Esophagus squamous epithelium (tissue), 5 donors: Measurements from ENCODE around the gene APLN. TPM values are rescaled to one million over a fixed set of nuclear protein-coding genes. Genes with fewer than 3 reads are reported as not detected.

Experiments
- DNase-seq: peaks from one replicate; lab custom pipeline; 2025; lab: John Stamatoyannopoulos, UW
- H3K27ac ChIP-seq, 4 donors: fragments of 200-600 bp; sonication (generic); one replicate each; pipeline ENCODE4 v1.5.1; 2016 to 2019; ENCODE audit warnings: mild to moderate bottlenecking in 1 of 4
- H3K27me3 ChIP-seq, 4 donors: fragments of 200-600 bp; sonication (generic); 1 replicate in 3 of 4; 2 replicates in 1 of 4; pipeline versions ENCODE4 v1.5.1 to v1.6.0; 2017 to 2021; ENCODE audit warnings: antibody characterized with exemption in 1 of 4
- H3K36me3 ChIP-seq, 3 donors: fragments of 200-600 bp; sonication (generic); one replicate each; pipeline ENCODE4 v1.5.1; 2016 to 2019
- H3K4me1 ChIP-seq, 3 donors: fragments of 200-600 bp; sonication (generic); one replicate each; pipeline ENCODE4 v1.5.1; 2017 to 2019
- H3K4me3 ChIP-seq, 4 donors: fragments of 200-600 bp; sonication (generic); 1 replicate in 3 of 4; 2 replicates in 1 of 4; pipeline ENCODE4 v1.5.1; 2016 to 2019; ENCODE audit warnings: mild to moderate bottlenecking in 2 of 4, moderate library complexity in 1 of 4
- H3K9me3 ChIP-seq, 3 donors: fragments of 200-600 bp; sonication (generic); one replicate each; pipeline ENCODE4 v1.5.1; 2016 to 2019
- CTCF ChIP-seq, 6 experiments: fragments of 450-650 bp in 4 of 6; fragments of 200-600 bp in 2 of 6; sonication (generic) in 2 of 6; IDR thresholded peaks; one replicate each; pipeline ENCODE4 v1.5.1; 2016 to 2019; ENCODE audit warnings: antibody characterized with exemption in 6 of 6, mild to moderate bottlenecking in 4 of 6, moderate library complexity in 4 of 6
- POLR2A ChIP-seq, 4 donors: fragments of 450-650 bp; IDR thresholded peaks; one replicate each; pipeline ENCODE4 v1.6.1; 2017; ENCODE audit warnings: antibody characterized with exemption in 4 of 4, mild to moderate bottlenecking in 4 of 4, moderate library complexity in 3 of 4
- WGBS, 2 donors: methylation state at CpG; one replicate each; pipeline ENCODE4 v1.1.5; 2018; 5-methylcytosine and 5-hydroxymethylcytosine counted together
- intact Hi-C: fragments of 100-400 bp; cut with DNase I; formaldehyde crosslinking; loops from one replicate; pipeline ENCODE4 v1.15.0; 2022
- total RNA-seq, 4 donors: library from RNA; depleted of rRNA; stranded (reverse); fragments of >200 nt; gene quantifications; one replicate each; pipeline ENCODE4 v1.1.0, GENCODE V29; 2016
- donor health status: DM: yes; HTN: yes; CAD: no.

Gene APLN
- total RNA-seq, 4 donors from 2014 or later, result 0.09 to 0.53 (median 0.44) TPM

- DNase-seq, result no peak
- 47 to 70% methylated on average over 3 of the region's 3 CpGs for WGBS, 2 donors
- no peaks in the 10 kb centered on the region for H3K36me3 ChIP-seq
- no peaks in the 10 kb centered on the region for H3K27me3 ChIP-seq
- no peak for TF ChIP-seq POLR2A (IDR thresholded peaks at IDR 0.05)
- TF ChIP-seq CTCF (IDR thresholded peaks at IDR 0.05), result no peak
- H3K9me3 ChIP-seq, result no peaks in the 10 kb centered on the region
- no peak overlapping the region for H3K27ac ChIP-seq
- H3K4me3 ChIP-seq, result no peak overlapping the region
- no peaks in the 10 kb centered on the region for H3K4me1 ChIP-seq
- intact Hi-C loops, result no loop called here
Observed at GRCh38 chrX:129663171-129663570, 8.4 kb upstream of the APLN start.

GRCh38 chrX:129661369-129661768 lies 6.6 kb upstream of the APLN start:
- no peak overlapping the region for H3K4me3 ChIP-seq
- H3K9me3 ChIP-seq, result no peaks in the 10 kb centered on the region
- intact Hi-C loops, result no loop called here
- H3K27ac ChIP-seq, result no peak overlapping the region
- no peaks in the 10 kb centered on the region for H3K27me3 ChIP-seq
- no peaks in the 10 kb centered on the region for H3K4me1 ChIP-seq
- H3K36me3 ChIP-seq, result no peaks in the 10 kb centered on the region
- WGBS, 2 donors, result 65 to 69% methylated on average over 1 of the region's 1 CpG
- TF ChIP-seq CTCF (IDR thresholded peaks at IDR 0.05) (no peak), POLR2A (IDR thresholded peaks at IDR 0.05) (no peak)
- DNase-seq, result no peak

- TF ChIP-seq POLR2A (IDR thresholded peaks at IDR 0.05) (no peak), CTCF (IDR thresholded peaks at IDR 0.05) (no peak)
- no peaks in the 10 kb centered on the region for H3K9me3 ChIP-seq
- intact Hi-C loops, result no loop called here
- 62 to 86% methylated on average over 2 to 4 of the region's 5 CpGs for WGBS, 2 donors
- no peaks in the 10 kb centered on the region for H3K36me3 ChIP-seq
- H3K4me1 ChIP-seq, result peaks cover 0 to 8% (median 0%) of the 10 kb centered on the region in 3 donors
- DNase-seq, result no peak
- no peak overlapping the region for H3K4me3 ChIP-seq
- no peak overlapping the region for H3K27ac ChIP-seq
- peaks cover 0 to 9% (median 0%) of the 10 kb centered on the region in 4 donors for H3K27me3 ChIP-seq
Observed at GRCh38 chrX:129659861-129660260, 5.1 kb upstream of the APLN start.

GRCh38 chrX:129659141-129659540 lies 4.4 kb upstream of the APLN start:
- WGBS, 2 donors, result 62 to 66% methylated on average over 2 of the region's 2 CpGs
- no peak for DNase-seq
- TF ChIP-seq POLR2A (IDR thresholded peaks at IDR 0.05) (no peak), CTCF (IDR thresholded peaks at IDR 0.05) (no peak)
- Histone ChIP-seq H3K36me3 (no peaks in the 10 kb centered on the region), H3K4me1 (peaks cover under 1 to 13% (median 1%) of the 10 kb centered on the region in 3 donors), H3K27ac (no peak overlapping the region), H3K9me3 (no peaks in the 10 kb centered on the region), H3K27me3 (peaks cover 0 to 13% (median 0%) of the 10 kb centered on the region in 4 donors), H3K4me3 (no peak overlapping the region)
- intact Hi-C loops, result no loop called here

- no peak overlapping the region for H3K27ac ChIP-seq
- no peak for DNase-seq
- no peak for TF ChIP-seq CTCF (IDR thresholded peaks at IDR 0.05)
- no peak for TF ChIP-seq POLR2A (IDR thresholded peaks at IDR 0.05)
- H3K4me1 ChIP-seq, result peaks cover 8 to 20% (median 8%) of the 10 kb centered on the region in 3 donors
- no peak overlapping the region for H3K4me3 ChIP-seq
- WGBS, 2 donors, result 70 to 100% methylated on average over 4 to 5 of the region's 5 CpGs
- no peaks in the 10 kb centered on the region for H3K36me3 ChIP-seq
- intact Hi-C loops, result no loop called here
- H3K27me3 ChIP-seq, result peaks cover 0 to 20% (median 0%) of the 10 kb centered on the region in 4 donors
- no peaks in the 10 kb centered on the region for H3K9me3 ChIP-seq
Observed at GRCh38 chrX:129658429-129658828, 3.7 kb upstream of the APLN start.
